Left kidney (tissue), 2 donors: ENCODE data around the gene ASAP2. TPM values are rescaled to one million over a fixed set of nuclear protein-coding genes. Genes with fewer than 3 reads are reported as not detected.
"Not testable (repeated sequence)": the region's sequence is repeated elsewhere in the genome, so short reads cannot be mapped to it uniquely, and the experiment has no call there.

ENCODE experiments used
- DNase-seq: peaks from one replicate; pipeline ENCODE4 v3.0.0-alpha.2; 2013
- polyA plus RNA-seq: library from polyadenylated mRNA; unstranded; fragments of 120-200 nt; gene quantifications from one replicate; pipeline ENCODE4 v1.2.1, GENCODE V29; 2013; ENCODE audit not compliant: insufficient read length

ASAP2 gene
- polyA plus RNA-seq, 1 donor: 66.1 TPM

DNA sequence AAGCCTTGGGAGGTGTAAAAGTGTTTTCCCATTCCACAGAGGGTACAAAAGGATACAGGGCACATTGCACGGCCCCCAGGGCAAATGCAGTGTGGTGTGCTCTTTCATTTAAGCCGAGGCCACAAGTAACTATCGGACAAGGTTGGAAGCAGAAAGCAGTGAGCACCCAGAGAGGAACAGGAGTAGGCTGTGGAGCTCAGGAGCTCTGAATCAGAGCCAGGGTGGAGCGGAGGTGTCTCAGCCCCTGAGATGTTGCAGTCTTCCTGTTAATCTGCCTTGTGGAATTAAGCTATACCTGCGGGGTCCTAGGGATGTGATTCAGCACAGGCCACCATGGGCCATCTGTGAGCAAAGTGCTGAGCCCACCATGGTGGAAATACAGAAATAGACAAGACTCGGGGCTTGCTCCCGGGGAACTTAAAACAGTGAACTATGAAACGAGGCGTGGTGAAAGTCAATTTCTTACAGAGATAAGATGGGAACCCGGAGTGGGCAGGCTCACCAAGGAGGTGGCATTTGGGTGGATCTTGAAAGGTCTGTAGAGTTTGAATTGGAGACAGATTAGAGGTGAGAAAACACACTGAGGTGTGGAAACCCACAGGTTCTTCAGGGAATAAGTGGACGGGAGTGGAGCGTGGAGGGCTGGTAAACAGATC, 44.0 kb downstream of the ASAP2 start:
- DNase-seq: no peak

DNA sequence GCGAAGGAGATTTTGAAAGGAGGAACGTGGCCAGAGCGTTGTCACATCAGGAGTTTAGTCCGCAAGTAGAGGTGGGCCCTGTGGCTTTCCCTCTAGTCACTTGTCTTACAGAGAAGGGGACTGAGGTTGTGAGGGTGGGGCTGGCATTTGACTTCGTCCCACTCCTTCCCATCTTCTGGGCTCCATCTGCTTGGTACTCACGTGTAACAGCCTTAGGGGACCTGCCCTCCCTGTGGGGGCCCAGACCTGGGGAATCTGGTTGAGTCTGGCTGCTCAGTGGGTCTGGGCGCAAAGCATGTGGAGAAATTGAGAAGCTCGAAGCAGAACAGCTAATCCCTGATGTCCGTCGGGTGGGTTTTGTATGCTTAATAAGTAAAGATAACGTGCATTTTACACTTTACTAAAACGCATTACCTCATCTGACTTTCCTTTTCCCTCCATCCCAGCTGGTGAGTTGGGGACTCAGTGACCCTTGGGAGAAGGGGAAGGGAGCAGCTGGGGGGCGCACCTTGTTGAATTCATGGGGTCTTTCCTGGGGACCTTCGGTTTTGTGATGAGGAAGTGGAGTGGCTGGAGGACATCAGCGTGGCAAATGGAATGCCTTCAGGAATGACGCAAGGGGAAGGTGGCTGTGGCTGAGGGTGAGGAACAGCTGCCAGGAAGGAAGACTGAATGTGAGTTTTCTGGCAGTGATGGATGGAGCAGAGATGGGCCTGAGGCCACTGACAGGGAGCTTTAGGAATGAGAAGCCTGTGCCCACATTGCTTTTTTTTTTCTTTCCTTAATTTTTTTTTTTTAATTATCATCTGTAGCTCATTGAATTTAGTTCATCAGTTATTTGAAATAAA, 44.8 kb downstream of the ASAP2 start:
- DNase-seq: no peak

GRCh38 chr2:9252002-9252357, 45.4 kb downstream of the ASAP2 start:
- no peak for DNase-seq

DNA sequence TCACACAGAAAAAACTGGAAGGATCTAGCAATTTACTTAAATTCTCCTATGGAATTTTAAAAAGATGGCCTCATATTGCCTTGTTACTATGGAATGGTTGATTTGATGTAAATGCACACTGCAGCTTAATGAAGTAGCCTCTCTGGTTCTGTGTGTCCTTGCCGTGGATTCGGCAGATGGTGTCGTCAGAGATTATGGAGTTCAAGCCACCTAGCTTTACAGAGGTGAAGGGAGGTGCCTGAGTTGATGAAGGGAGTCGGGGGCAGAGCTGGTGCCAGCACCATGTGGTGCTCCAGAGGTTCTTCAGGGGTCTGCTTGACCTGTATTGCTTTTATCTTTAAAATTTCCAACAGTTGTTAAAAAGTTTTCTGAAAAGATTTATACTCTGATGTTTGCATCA, 48.8 kb downstream of the ASAP2 start:
- no peak for DNase-seq

GRCh38 chr2:9256147-9256546, 49.5 kb downstream of the ASAP2 start:
- DNase-seq: no peak

DNA sequence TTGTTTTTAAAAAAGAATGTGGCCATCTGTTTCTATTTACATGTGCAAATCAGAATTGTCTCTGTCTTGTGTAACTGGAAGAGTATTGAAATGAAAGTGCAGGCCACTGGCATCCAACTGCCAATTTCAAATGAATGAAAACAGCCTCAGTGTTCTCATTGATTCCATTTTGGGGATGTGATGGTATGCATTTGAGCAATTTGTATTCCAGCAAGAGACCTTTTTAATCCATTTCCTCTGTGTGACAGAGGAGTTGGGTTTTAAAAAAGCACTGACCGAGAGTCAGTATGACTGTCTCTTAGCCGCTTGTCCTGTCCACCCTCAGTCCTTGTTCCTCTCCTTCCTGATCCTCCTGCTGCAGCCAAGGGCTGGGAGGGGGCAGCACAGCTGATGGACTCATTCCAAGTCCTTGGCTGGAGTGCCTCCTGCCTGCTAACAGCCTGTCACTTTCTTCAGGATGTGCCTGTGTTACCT, 50.0 kb downstream of the ASAP2 start:
- DNase-seq: no peak

- DNase-seq: no peak
These were observed 51.9 kb downstream of the ASAP2 start for GRCh38 chr2:9258501-9258900.

- DNase-seq: no peak
These were observed 52.4 kb downstream of the ASAP2 start for GRCh38 chr2:9258953-9259399.

DNA sequence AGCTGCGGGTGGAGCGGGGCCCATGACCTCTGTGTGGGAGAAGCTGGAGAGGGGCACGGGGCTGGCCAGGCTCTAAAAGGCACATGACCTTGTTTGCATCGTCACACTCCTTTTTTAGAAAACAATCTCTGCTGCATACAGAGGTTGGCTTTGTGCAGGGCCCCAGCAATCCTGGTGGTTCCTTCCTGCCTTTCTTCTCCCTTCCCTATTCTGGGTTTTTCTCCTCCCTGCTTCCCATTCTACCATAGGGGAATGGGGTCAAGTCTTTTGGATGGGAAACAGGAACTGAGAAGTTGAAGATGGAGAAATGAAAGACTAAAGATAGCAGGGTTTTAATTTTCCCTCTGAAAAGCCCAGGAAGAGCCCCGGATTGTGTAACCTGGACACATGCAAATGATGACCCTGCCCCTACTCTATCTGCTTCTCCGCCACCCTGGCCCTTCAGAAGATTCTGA, 53.9 kb downstream of the ASAP2 start:
- no peak for DNase-seq

- no peak for DNase-seq
These were observed 54.7 kb downstream of the ASAP2 start for GRCh38 chr2:9261231-9261883.

- DNase-seq: no peak
These were observed 56.1 kb downstream of the ASAP2 start for GRCh38 chr2:9262671-9263171.

DNA sequence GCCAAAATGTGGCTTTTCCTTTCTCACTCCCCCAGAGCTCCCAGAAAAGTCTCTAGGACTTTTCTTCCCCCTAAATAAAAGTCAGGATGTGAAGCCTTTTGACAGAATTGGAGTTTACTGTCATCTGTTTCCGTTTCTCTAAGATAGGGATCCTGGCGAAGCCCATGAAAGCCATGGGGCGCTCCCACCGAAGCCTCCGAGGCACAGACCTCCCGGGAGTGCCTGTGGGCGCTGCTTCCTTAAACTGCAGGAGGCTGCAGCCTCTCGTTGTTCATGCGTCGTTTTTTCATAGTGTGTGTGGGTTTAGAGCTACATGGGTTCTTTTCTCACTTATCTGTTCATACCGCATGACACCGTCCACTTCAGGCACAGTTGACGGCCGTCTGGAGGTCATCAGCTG, 56.8 kb downstream of the ASAP2 start:
- no peak for DNase-seq

GRCh38 chr2:9264301-9264700, 57.7 kb downstream of the ASAP2 start:
- no peak for DNase-seq

DNA sequence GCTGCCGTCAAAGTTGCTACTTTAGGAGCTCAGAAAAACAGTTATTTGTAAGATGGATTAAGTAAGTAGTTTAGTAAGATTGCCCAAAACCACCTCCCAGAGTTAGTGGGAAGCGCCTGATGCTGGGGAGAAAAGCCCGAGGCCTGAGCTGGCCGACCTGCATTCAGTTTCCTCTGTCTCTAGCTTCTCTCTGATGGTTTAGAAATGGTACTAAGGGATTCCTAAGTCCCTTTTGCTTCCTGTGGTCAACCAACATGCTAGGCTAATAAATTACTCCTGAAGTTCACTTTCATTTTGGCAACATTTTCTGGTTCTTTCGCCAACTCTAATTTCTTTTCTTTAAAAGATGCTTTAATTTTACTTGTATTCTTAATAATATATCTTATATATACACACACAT, 60.1 kb downstream of the ASAP2 start:
- no peak for DNase-seq

DNA sequence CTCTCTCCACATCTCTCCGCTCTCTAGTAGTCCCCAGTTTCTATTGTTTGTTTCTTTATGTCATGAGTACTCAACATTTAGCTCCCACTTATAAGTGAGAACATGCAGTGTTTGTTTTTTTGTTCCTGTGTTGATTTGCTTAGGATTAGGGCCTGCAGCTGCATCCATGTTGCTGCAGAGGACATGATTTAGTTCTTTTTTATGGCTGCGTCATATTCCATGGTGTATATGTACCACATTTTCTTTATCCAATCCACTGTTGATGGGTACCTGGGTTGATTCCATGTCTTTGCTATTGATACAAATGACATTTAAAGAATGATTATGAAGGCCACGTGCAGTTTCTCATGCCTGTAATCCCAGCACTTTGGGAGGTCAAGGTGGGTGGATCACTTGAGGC, 60.7 kb downstream of the ASAP2 start:
- not testable (repeated sequence) for DNase-seq

- no peak for DNase-seq
These were observed 61.9 kb downstream of the ASAP2 start for GRCh38 chr2:9268301-9269080.

- no peak for DNase-seq
These were observed 62.7 kb downstream of the ASAP2 start for GRCh38 chr2:9269295-9269694.

DNA sequence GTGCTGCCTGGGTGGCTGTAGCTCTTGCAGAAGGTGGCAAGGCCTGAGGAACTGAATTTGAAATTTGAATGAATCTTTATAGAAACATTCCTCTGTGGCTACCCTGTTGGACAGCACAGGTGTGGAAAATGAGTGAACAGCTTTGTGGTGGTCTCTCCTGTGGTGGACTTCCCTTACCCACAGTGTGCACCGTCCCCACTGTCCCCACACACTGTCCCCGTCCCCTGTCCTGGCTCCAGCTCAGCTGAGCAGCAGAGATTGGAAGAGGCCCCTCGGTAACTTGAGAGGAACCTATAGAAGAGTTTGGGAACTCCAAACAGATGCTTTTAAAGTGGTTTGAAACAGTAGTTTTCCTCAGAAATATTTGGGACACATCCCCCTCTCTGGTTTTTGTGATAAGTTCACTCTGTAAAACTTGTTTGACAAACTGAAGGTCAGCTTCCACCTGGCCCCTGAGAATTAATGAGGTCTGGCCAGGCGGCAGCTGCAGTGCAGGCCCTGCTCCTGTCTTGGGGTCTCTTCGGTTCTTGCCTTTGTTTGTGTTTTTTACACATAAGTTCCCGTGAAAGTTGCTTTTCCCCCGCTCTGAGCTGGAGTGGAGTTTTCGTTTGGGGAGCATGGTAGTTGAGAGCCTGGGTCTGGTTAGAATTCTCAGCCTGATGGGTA, 63.2 kb downstream of the ASAP2 start:
- DNase-seq: no peak

- DNase-seq: no peak
These were observed 64.5 kb downstream of the ASAP2 start for GRCh38 chr2:9271091-9271490.

- no peak for DNase-seq
These were observed 65.1 kb downstream of the ASAP2 start for GRCh38 chr2:9271691-9272090.

DNA sequence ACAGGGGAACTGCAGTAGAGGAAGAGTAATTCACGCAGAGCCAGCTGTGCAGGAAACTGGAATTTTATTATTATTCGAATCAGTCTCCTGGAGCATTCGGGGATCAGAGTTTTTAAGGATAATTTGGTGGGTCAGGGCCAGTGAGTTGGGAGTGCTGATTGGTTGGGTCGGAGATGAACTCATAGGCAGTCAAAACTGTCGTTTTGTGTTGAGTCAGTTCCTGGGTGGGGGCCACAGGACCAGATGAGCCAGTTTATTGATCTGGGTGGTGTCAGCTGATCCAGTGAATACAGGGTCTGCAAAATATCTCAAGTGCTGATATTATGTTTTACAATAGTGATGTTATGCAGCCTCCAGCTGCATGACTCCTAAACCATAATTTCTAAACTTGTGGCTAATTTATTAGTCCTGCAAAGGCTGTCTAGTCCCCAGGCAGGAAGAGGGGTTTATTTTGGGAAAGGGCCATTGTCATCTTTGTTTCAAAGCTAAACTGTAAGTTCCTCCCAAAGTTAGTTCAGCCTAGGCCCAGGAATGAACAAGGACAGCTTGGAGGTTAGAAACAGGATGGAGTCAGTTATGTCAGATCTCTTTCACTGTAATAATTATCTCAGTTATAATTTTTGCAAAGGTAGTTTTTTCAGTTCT, 67.0 kb downstream of the ASAP2 start:
- no peak for DNase-seq
